HG02852 (cell line): Measurements from ENCODE around the gene RTN4RL2.

Experiments used
- ATAC-seq: cut with Tn5 transposase; IDR thresholded peaks from one replicate; pipeline ENCODE4 v1.9.1; 2021; ENCODE audit warnings: mild to moderate bottlenecking, moderate library complexity; ENCODE audit not compliant: unreplicated experiment

RTN4RL2 gene

GRCh38 chr11:57479911-57480310 is 19.6 kb downstream of the RTN4RL2 start:
- no peak for ATAC-seq

GRCh38 chr11:57480409-57481137 is 20.2 kb downstream of the RTN4RL2 start:
- peak; percentile 39 for ATAC-seq

- no peak for ATAC-seq
Observed at GRCh38 chr11:57481315-57481714, 21.0 kb downstream of the RTN4RL2 start.

- no peak for ATAC-seq
Observed at GRCh38 chr11:57481915-57482781, 21.8 kb downstream of the RTN4RL2 start.

- ATAC-seq: no peak
Observed at GRCh38 chr11:57482782-57483561, 22.6 kb downstream of the RTN4RL2 start.

- no peak for ATAC-seq
Observed at GRCh38 chr11:57483562-57483918, 23.2 kb downstream of the RTN4RL2 start.

- peak; percentile 54 for ATAC-seq
Observed at GRCh38 chr11:57484141-57484710, 23.9 kb downstream of the RTN4RL2 start.

GRCh38 chr11:57485217-57485990 is 25.1 kb downstream of the RTN4RL2 start:
- no peak for ATAC-seq

GRCh38 chr11:57487021-57487778 is 26.9 kb downstream of the RTN4RL2 start:
- ATAC-seq: no peak

- ATAC-seq: no peak
Observed at GRCh38 chr11:57487920-57488659, 27.8 kb downstream of the RTN4RL2 start.

- no peak for ATAC-seq
Observed at GRCh38 chr11:57490456-57491248, 30.3 kb downstream of the RTN4RL2 start.

GRCh38 chr11:57491371-57492061 is 31.2 kb downstream of the RTN4RL2 start:
- no peak for ATAC-seq

GRCh38 chr11:57493507-57494503 is 33.5 kb downstream of the RTN4RL2 start:
- ATAC-seq: peak; percentile 83

- no peak for ATAC-seq
Observed at GRCh38 chr11:57496109-57496820, 35.9 kb downstream of the RTN4RL2 start.
